HepG2 (cell line): ENCODE measurements around the gene VSNL1. TPM values are rescaled to one million over a fixed set of nuclear protein-coding genes. Genes with fewer than 3 reads are reported as not detected.
A peak's percentile ranks its signal among the peaks of the same experiment; 100 is the strongest.

ENCODE experiments used
- ADNP ChIP-seq: sonication (generic); formaldehyde crosslinking; IDR thresholded peaks from 2 replicates; pipeline ENCODE4 v1.4.0; 2020; ENCODE audit warnings: missing genetic modification reagents
- CREM ChIP-seq, 2 experiments: sonication (generic) in 1 of 2; formaldehyde crosslinking in 1 of 2; IDR thresholded peaks; 2 replicates each; pipeline versions ENCODE4 v1.4.0 to v1.6.1; 2016 to 2020; ENCODE audit warnings: antibody characterized with exemption in 1 of 2, mild to moderate bottlenecking in 1 of 2, missing genetic modification reagents in 1 of 2
- KDM3A ChIP-seq: IDR thresholded peaks from 2 replicates; pipeline ENCODE4 v1.6.1; 2018; ENCODE audit warnings: low read depth, missing compliant biosample characterization
- MXD4 ChIP-seq: IDR thresholded peaks from 2 replicates; pipeline ENCODE4 v1.6.1; 2016; ENCODE audit warnings: mild to moderate bottlenecking, missing biosample characterization, missing genetic modification reagents
- NCOA1 ChIP-seq: sonication (generic); formaldehyde crosslinking; IDR thresholded peaks from 2 replicates; pipeline ENCODE4 v1.9.0; 2021; ENCODE audit warnings: missing genetic modification reagents
- NR2F6 ChIP-seq, 2 experiments: IDR thresholded peaks; 2 replicates each; pipeline ENCODE4 v1.6.1; 2016; ENCODE audit warnings: antibody characterized with exemption in 1 of 2, mild to moderate bottlenecking in 1 of 2
- PAF1 ChIP-seq: IDR thresholded peaks from 2 replicates; pipeline ENCODE4 v1.6.1; 2016; ENCODE audit warnings: missing genetic modification reagents, missing compliant biosample characterization
- TRAFD1 ChIP-seq: sonication (generic); formaldehyde crosslinking; IDR thresholded peaks from 2 replicates; pipeline ENCODE4 v1.5.1; 2020; ENCODE audit warnings: missing genetic modification reagents, mild to moderate bottlenecking, borderline replicate concordance
- ZMYM3 ChIP-seq: sonication (generic); formaldehyde crosslinking; IDR thresholded peaks from 2 replicates; pipeline ENCODE4 v1.5.1; 2020; ENCODE audit warnings: mild to moderate bottlenecking, missing genetic modification reagents
- ZNF225 ChIP-seq: sonication (generic); formaldehyde crosslinking; IDR thresholded peaks from 2 replicates; pipeline ENCODE4 v1.4.0; 2020; ENCODE audit warnings: mild to moderate bottlenecking, missing genetic modification reagents
- ZNF552 ChIP-seq: sonication (generic); formaldehyde crosslinking; IDR thresholded peaks from 2 replicates; pipeline ENCODE4 v1.9.0; 2022; ENCODE audit warnings: missing genetic modification reagents, mild to moderate bottlenecking, borderline replicate concordance
- ZNF746 ChIP-seq: sonication (generic); formaldehyde crosslinking; IDR thresholded peaks from 2 replicates; pipeline ENCODE4 v1.8.0; 2022; ENCODE audit warnings: mild to moderate bottlenecking, missing genetic modification reagents
- ZNF83 ChIP-seq: sonication (generic); formaldehyde crosslinking; IDR thresholded peaks from 2 replicates; pipeline ENCODE4 v1.4.0; 2020; ENCODE audit warnings: missing genetic modification reagents, mild to moderate bottlenecking, borderline replicate concordance
- ZNF879 ChIP-seq: sonication (generic); formaldehyde crosslinking; IDR thresholded peaks from 2 replicates; pipeline ENCODE4 v1.8.1; 2023; ENCODE audit warnings: missing genetic modification reagents
- ZNF883 ChIP-seq: sonication (generic); formaldehyde crosslinking; IDR thresholded peaks from 2 replicates; pipeline ENCODE4 v1.5.1; 2020; ENCODE audit warnings: mild to moderate bottlenecking, missing genetic modification reagents; ENCODE audit errors: not compliant biosample characterization
- polyA plus RNA-seq, 8 experiments: library from polyadenylated mRNA; depleted of rRNA in 3 of 8; stranded (reverse) in 7 of 8; unstranded in 1 of 8; fragments of >200 nt; fragmentation: Illumina TruSeq in 4 of 8; extraction: Trizol in 4 of 8; gene quantifications; 2 replicates each; pipeline versions ENCODE4 v1.2.1 to v1.2.3, GENCODE V29; 2011 to 2016; ENCODE audit warnings: low read depth in 4 of 8, missing spikeins in 1 of 8, mixed read lengths in 1 of 8; ENCODE audit not compliant: insufficient read depth in 1 of 8
- total RNA-seq, 5 experiments: library from RNA; depleted of rRNA; stranded (reverse); fragments of >200 nt; fragmentation: Illumina TruSeq; extraction: Trizol; gene quantifications; 2 replicates each; pipeline ENCODE4 v1.2.3, GENCODE V29; 2016; ENCODE audit warnings: low read depth in 1 of 5
- TF ChIP-seq, protein P1 (sequence below): sonication (generic); formaldehyde crosslinking; IDR thresholded peaks from 2 replicates; pipeline ENCODE4 v1.9.0; 2021; ENCODE audit warnings: missing genetic modification reagents, borderline replicate concordance

VSNL1 gene
- total and polyA plus RNA-seq, 2 of the 13 experiments (the other 11 are each of a cell fraction or from before 2014, with no cell fraction given) = 63.2 to 95.9 TPM

GRCh38 chr2:17538022-17538843, 2.3 kb upstream of the VSNL1 start (continued):
- TF ChIP-seq KDM3A (CRISPR knock-in tag) (no peak), TRAFD1 (no peak), ZNF883 (CRISPR knock-in tag) (no peak), MXD4 (CRISPR knock-in tag) (0 out of 2 replicates have a peak, but pooled peaks have one; percentile 6), NR2F6 (IDR thresholded peaks at IDR 0.05) (no peak), NR2F6 (CRISPR knock-in tag; IDR thresholded peaks at IDR 0.05) (no peak), PAF1 (CRISPR knock-in tag) (no peak), ZNF552 (CRISPR knock-in tag) (no peak), ZMYM3 (CRISPR knock-in tag) (0 out of 2 replicates have a peak, but pooled peaks have one; percentile 41), ZNF746 (CRISPR knock-in tag) (no peak), ZNF225 (CRISPR knock-in tag) (no peak), ZNF83 (no peak), ZNF879 (CRISPR knock-in tag) (0 out of 2 replicates have a peak, but pooled peaks have one; percentile 1), CREM (IDR thresholded peaks at IDR 0.05) (no peak), CREM (CRISPR knock-in tag; IDR thresholded peaks at IDR 0.05) (no peak), ADNP (CRISPR knock-in tag) (no peak), NCOA1 (no peak)
- TF ChIP-seq, protein P1, sequence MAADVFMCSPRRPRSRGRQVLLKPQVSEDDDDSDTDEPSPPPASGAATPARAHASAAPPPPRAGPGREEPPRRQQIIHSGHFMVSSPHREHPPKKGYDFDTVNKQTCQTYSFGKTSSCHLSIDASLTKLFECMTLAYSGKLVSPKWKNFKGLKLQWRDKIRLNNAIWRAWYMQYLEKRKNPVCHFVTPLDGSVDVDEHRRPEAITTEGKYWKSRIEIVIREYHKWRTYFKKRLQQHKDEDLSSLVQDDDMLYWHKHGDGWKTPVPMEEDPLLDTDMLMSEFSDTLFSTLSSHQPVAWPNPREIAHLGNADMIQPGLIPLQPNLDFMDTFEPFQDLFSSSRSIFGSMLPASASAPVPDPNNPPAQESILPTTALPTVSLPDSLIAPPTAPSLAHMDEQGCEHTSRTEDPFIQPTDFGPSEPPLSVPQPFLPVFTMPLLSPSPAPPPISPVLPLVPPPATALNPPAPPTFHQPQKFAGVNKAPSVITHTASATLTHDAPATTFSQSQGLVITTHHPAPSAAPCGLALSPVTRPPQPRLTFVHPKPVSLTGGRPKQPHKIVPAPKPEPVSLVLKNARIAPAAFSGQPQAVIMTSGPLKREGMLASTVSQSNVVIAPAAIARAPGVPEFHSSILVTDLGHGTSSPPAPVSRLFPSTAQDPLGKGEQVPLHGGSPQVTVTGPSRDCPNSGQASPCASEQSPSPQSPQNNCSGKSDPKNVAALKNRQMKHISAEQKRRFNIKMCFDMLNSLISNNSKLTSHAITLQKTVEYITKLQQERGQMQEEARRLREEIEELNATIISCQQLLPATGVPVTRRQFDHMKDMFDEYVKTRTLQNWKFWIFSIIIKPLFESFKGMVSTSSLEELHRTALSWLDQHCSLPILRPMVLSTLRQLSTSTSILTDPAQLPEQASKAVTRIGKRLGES = no peak
